MCF 10A (cell line): Measurements from ENCODE around the gene GPC5. TPM values are rescaled to one million over a fixed set of nuclear protein-coding genes. Genes with fewer than 3 reads are reported as not detected.

ENCODE experiments used
- BruUV-seq: library from RNA; stranded (reverse); fragments of 400-500 nt; replicated peaks from 2 replicates; lab custom pipeline; 2021; lab: Mats Ljungman, UMichigan
- CTCF ChIA-PET: fragments of 300-600 bp; sonication (Branson Sonifier 250); formaldehyde crosslinking; extraction: SDS; loops from one replicate; lab custom pipeline; 2021; ENCODE audit warnings: antibody characterized with exemption, inconsistent platforms; lab: Yijun Ruan, JAX
- POLR2A ChIA-PET: fragments of 300-600, 350-650 bp; sonication (Branson Sonifier 250); formaldehyde crosslinking; extraction: SDS; loops from one replicate; lab custom pipeline; 2020; ENCODE audit warnings: antibody characterized with exemption, inconsistent platforms; lab: Yijun Ruan, JAX
- DNase-seq: peaks from one replicate; pipeline ENCODE4 v3.0.0-alpha.2; 2018; ENCODE audit not compliant: unreplicated experiment
- H3K27ac Mint-ChIP-seq: one replicate; pipeline ENCODE4 v1.8.0; 2022; ENCODE audit warnings: mild to moderate bottlenecking, low read depth, mixed read lengths; ENCODE audit not compliant: unreplicated experiment
- H3K27me3 Mint-ChIP-seq: one replicate; pipeline ENCODE4 v1.8.0; 2022; ENCODE audit warnings: mixed read lengths; ENCODE audit not compliant: insufficient read depth, unreplicated experiment
- H3K36me3 Mint-ChIP-seq: one replicate; pipeline ENCODE4 v1.8.0; 2022; ENCODE audit warnings: mild to moderate bottlenecking, moderate library complexity, mixed read lengths; ENCODE audit not compliant: insufficient read depth, unreplicated experiment
- H3K4me1 Mint-ChIP-seq: one replicate; pipeline ENCODE4 v1.8.0; 2022; ENCODE audit warnings: mixed read lengths; ENCODE audit not compliant: insufficient read depth, unreplicated experiment
- H3K4me3 Mint-ChIP-seq: one replicate; pipeline ENCODE4 v1.8.0; 2022; ENCODE audit warnings: mild to moderate bottlenecking, moderate library complexity, mixed read lengths; ENCODE audit not compliant: unreplicated experiment
- H3K9me3 Mint-ChIP-seq: one replicate; pipeline ENCODE4 v1.8.0; 2022; ENCODE audit warnings: mixed read lengths; ENCODE audit not compliant: unreplicated experiment
- CTCF ChIP-seq: fragments of 200-600 bp; IDR thresholded peaks from one replicate; pipeline ENCODE4 v1.8.0; 2022; ENCODE audit warnings: antibody characterized with exemption, mild to moderate bottlenecking; ENCODE audit not compliant: unreplicated experiment
- intact Hi-C: fragments of 100-400 bp; cut with micrococcal nuclease; formaldehyde crosslinking; loops from 2 replicates; pipeline ENCODE4 v1.14.1; 2022
- total RNA-seq: library from RNA; stranded (reverse); gene quantifications from 2 replicates; pipeline ENCODE4 v1.2.3, GENCODE V29; 2022

Gene GPC5
- total RNA-seq, 1 experiment from 2014 or later: not detected

- peaks cover 39% of the 10 kb centered on the region for H3K27me3 Mint-ChIP-seq
- H3K36me3 Mint-ChIP-seq: no peaks in the 10 kb centered on the region
- no peak overlapping the region for H3K27ac Mint-ChIP-seq
- ChIA-PET POLR2A (no interaction called here), CTCF (interaction anchor here (0.8 kb wide), 1 partner anchor 94 kb away, joined by 3 read pairs; no protein-coding TSS in a partner anchor)
- no peaks in the 10 kb centered on the region for H3K4me1 Mint-ChIP-seq
- no peak for TF ChIP-seq CTCF
- intact Hi-C loops: no loop called here
- H3K4me3 Mint-ChIP-seq: no peak overlapping the region
- BruUV-seq: no TSS peak
- DNase-seq: no peak
- H3K9me3 Mint-ChIP-seq: no peaks in the 10 kb centered on the region
Observed at GRCh38 chr13:91684746-91685145, 286.3 kb downstream of the GPC5 start.

- no peaks in the 10 kb centered on the region for H3K36me3 Mint-ChIP-seq
- no peak for DNase-seq
- H3K27me3 Mint-ChIP-seq: peaks cover 4% of the 10 kb centered on the region
- no peak for TF ChIP-seq CTCF
- no peak overlapping the region for H3K27ac Mint-ChIP-seq
- H3K9me3 Mint-ChIP-seq: no peaks in the 10 kb centered on the region
- POLR2A ChIA-PET: no interaction called here
- H3K4me1 Mint-ChIP-seq: no peaks in the 10 kb centered on the region
- no TSS peak for BruUV-seq
- CTCF ChIA-PET: interaction anchor here (0.7 kb wide), 1 partner anchor 8 kb away, joined by 5 read pairs; no protein-coding TSS in a partner anchor
- intact Hi-C loops: no loop called here
- no peak overlapping the region for H3K4me3 Mint-ChIP-seq
Observed at GRCh38 chr13:91690944-91691343, 292.5 kb downstream of the GPC5 start.

GRCh38 chr13:91693466-91693865 is 295.0 kb downstream of the GPC5 start:
- BruUV-seq: no TSS peak
- intact Hi-C loops: no loop called here
- Mint-ChIP-seq H3K4me3 (no peak overlapping the region), H3K27me3 (peaks cover 2% of the 10 kb centered on the region), H3K27ac (no peak overlapping the region), H3K36me3 (no peaks in the 10 kb centered on the region), H3K9me3 (no peaks in the 10 kb centered on the region), H3K4me1 (no peaks in the 10 kb centered on the region)
- ChIA-PET POLR2A (no interaction called here), CTCF (interaction anchor here (1.5 kb wide), 1 partner anchor 28 kb away, joined by 5 read pairs; no protein-coding TSS in a partner anchor)
- no peak for DNase-seq
- no peak for TF ChIP-seq CTCF

- intact Hi-C loops: no loop called here
- TF ChIP-seq CTCF: no peak
- Mint-ChIP-seq H3K36me3 (no peaks in the 10 kb centered on the region), H3K27ac (no peak overlapping the region), H3K4me1 (no peaks in the 10 kb centered on the region), H3K27me3 (peaks cover 36% of the 10 kb centered on the region), H3K4me3 (no peak overlapping the region), H3K9me3 (no peaks in the 10 kb centered on the region)
- POLR2A ChIA-PET: interaction anchor here (0.8 kb wide), 1 partner anchor 19 kb away, joined by 4 read pairs; no protein-coding TSS in a partner anchor
- CTCF ChIA-PET: no interaction called here
- no TSS peak for BruUV-seq
- no peak for DNase-seq
Observed at GRCh38 chr13:91698308-91698707, 299.9 kb downstream of the GPC5 start.
